ENCODE data around the gene MKLN1. TPM values are rescaled to one million over a fixed set of nuclear protein-coding genes. Genes with fewer than 3 reads are reported as not detected.

The MKLN1 gene
- total RNA-seq, 1 experiment from 2014 or later: 90.2 TPM

DNA sequence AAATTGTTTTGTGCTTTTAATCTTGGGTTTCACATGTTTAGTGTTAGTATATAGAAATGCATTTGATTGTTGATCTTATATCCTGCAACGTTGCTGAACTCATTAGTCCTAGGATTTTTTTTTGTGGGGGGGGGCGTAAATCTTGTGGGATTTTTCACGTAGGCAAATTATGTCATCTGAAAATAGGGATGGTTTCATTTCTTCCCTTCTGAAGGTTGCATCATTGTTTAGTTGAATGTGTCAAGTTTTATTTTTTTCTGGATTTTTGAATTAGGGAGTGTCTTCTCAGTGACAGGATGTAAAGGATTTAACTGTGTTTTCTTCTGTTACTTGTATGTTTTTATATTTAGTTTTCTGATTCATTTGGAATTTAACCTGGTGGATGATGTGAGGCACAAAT lies 26.7 kb downstream of the MKLN1 start:
- no peaks in the 10 kb centered on the region for H3K36me3 ChIP-seq (ENCODE audit: insufficient read depth, low read length, poor library complexity, severe bottlenecking)
- no peak for TF ChIP-seq EZH2 (IDR thresholded peaks at IDR 0.05; ENCODE audit: borderline replicate concordance, low read depth, low read length, poor library complexity, severe bottlenecking)
- TF ChIP-seq, protein P1, sequence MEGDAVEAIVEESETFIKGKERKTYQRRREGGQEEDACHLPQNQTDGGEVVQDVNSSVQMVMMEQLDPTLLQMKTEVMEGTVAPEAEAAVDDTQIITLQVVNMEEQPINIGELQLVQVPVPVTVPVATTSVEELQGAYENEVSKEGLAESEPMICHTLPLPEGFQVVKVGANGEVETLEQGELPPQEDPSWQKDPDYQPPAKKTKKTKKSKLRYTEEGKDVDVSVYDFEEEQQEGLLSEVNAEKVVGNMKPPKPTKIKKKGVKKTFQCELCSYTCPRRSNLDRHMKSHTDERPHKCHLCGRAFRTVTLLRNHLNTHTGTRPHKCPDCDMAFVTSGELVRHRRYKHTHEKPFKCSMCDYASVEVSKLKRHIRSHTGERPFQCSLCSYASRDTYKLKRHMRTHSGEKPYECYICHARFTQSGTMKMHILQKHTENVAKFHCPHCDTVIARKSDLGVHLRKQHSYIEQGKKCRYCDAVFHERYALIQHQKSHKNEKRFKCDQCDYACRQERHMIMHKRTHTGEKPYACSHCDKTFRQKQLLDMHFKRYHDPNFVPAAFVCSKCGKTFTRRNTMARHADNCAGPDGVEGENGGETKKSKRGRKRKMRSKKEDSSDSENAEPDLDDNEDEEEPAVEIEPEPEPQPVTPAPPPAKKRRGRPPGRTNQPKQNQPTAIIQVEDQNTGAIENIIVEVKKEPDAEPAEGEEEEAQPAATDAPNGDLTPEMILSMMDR (conservative IDR thresholded peaks at IDR 0.05; ENCODE audit: low read depth, low read length): no peak
- no peaks in the 10 kb centered on the region for H3K27me3 ChIP-seq (replicated peaks; ENCODE audit: insufficient read depth, low read depth, low read length, poor library complexity)
- H3K4me3 ChIP-seq (ENCODE audit: low read depth, low read length, poor library complexity, severe bottlenecking): no peak overlapping the region
- no peak for DNase-seq (ENCODE audit: low spot score)
- no peaks in the 10 kb centered on the region for H3K9me3 ChIP-seq (ENCODE audit: low read depth, low read length, poor library complexity, severe bottlenecking)
- H3K4me1 ChIP-seq (ENCODE audit: insufficient read depth, low read length, poor library complexity, severe bottlenecking): peaks cover 16% of the 10 kb centered on the region
- no TSS peak for BruUV-seq (replicated peaks)
- ChIA-PET CTCF (no interaction called here), POLR2A (ENCODE audit: low non-redundant PET) (interaction anchor here (0.5 kb wide), 1 partner anchor 395 kb away, joined by 3 read pairs; no protein-coding TSS in a partner anchor)
- intact Hi-C loops (cut with micrococcal nuclease; ENCODE audit: unreplicated experiment): no loop called here
- H3K27ac ChIP-seq (ENCODE audit: low read depth, low read length, poor library complexity, severe bottlenecking): no peak overlapping the region

DNA sequence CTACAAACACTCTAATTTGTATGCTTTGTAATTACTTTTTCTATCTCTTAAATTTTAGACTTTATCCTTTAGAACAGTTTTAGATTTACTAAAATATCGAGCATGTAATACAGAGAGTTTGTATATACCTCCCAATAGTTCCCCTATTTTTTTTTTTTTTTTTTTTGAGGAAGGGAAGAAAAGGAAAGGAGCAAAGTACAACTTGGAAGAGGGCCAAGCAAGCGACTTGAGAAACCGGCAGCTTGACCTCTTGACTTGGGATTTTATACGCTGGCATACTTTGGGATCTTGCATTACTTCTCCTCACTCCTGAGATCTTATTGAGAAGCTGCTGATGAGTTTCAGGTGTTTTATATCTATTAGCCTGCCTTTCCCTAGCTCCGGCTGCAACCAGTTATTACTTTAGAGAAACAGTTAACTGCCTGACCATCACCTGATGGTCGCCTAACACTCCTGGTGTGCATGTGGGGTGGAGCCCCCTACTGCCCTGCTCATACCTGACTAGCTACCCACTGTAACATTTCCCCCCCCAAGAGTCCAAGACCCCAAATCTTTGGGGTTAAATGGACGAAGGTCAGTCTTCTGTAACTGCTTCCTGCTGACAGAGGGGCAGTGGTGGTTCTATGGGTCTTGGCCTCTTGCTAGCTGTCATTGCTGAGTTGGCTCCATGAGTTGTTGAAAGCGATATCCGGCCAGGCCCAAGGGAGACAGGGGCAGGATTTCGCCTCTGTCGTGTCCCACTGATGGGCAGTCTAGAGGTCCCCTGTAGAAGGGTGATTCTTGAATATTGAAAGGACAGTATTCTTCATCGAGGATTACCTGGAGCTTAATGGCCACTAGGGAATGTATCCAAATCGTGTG lies 28.5 kb downstream of the MKLN1 start:
- no peak for TF ChIP-seq EZH2 (IDR thresholded peaks at IDR 0.05; ENCODE audit: borderline replicate concordance, low read depth, low read length, poor library complexity, severe bottlenecking)
- TF ChIP-seq, protein P1 (conservative IDR thresholded peaks at IDR 0.05; ENCODE audit: low read depth, low read length): no peak
- ChIA-PET POLR2A (ENCODE audit: low non-redundant PET) (no interaction called here), CTCF (no interaction called here)
- Histone ChIP-seq H3K4me3 (ENCODE audit: low read depth, low read length, poor library complexity, severe bottlenecking) (no peak overlapping the region), H3K4me1 (ENCODE audit: insufficient read depth, low read length, poor library complexity, severe bottlenecking) (peaks cover 13% of the 10 kb centered on the region), H3K27ac (ENCODE audit: low read depth, low read length, poor library complexity, severe bottlenecking) (no peak overlapping the region), H3K36me3 (ENCODE audit: insufficient read depth, low read length, poor library complexity, severe bottlenecking) (peaks cover under 1% of the 10 kb centered on the region), H3K9me3 (ENCODE audit: low read depth, low read length, poor library complexity, severe bottlenecking) (peaks cover 10% of the 10 kb centered on the region), H3K27me3 (replicated peaks; ENCODE audit: insufficient read depth, low read depth, low read length, poor library complexity) (no peaks in the 10 kb centered on the region)
- DNase-seq (ENCODE audit: low spot score): no peak
- no TSS peak for BruUV-seq (replicated peaks)
- intact Hi-C loops (cut with micrococcal nuclease; ENCODE audit: unreplicated experiment): no loop called here

DNA sequence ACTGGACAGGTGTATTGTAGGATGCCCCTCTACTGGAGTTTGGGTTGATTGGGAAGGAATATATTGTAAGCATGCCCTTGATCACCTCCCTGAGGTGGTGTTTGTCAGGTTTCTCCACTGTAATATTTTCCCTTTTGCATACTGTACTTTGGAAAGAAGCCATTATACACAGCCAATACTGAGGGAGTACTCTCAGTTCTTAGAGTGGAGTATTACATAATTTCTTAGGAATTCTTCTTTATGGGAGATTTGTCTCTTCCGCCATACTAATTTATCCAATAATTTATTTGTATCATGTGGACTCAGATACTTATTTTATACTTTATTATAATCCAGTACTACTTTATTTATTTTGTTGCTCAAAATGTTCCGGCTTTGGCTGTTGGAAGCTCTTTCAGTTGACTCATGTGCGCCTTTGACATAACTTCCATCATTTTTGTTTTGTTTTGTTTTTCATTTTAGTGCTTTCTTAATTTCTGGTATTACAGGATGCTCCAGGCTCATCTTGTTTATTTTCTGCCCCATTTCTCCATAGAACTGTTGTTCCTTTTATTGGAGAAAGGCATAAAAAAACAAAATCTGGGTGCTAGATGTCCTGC lies 29.7 kb downstream of the MKLN1 start:
- Histone ChIP-seq H3K27me3 (replicated peaks; ENCODE audit: insufficient read depth, low read depth, low read length, poor library complexity) (no peaks in the 10 kb centered on the region), H3K4me3 (ENCODE audit: low read depth, low read length, poor library complexity, severe bottlenecking) (no peak overlapping the region), H3K27ac (ENCODE audit: low read depth, low read length, poor library complexity, severe bottlenecking) (no peak overlapping the region), H3K9me3 (ENCODE audit: low read depth, low read length, poor library complexity, severe bottlenecking) (peaks cover 18% of the 10 kb centered on the region), H3K36me3 (ENCODE audit: insufficient read depth, low read length, poor library complexity, severe bottlenecking) (peaks cover 8% of the 10 kb centered on the region), H3K4me1 (ENCODE audit: insufficient read depth, low read length, poor library complexity, severe bottlenecking) (peaks cover 13% of the 10 kb centered on the region)
- TF ChIP-seq, protein P1 (conservative IDR thresholded peaks at IDR 0.05; ENCODE audit: low read depth, low read length): no peak
- TF ChIP-seq EZH2 (IDR thresholded peaks at IDR 0.05; ENCODE audit: borderline replicate concordance, low read depth, low read length, poor library complexity, severe bottlenecking): no peak
- no peak for DNase-seq (ENCODE audit: low spot score)
- POLR2A ChIA-PET (ENCODE audit: low non-redundant PET): no interaction called here
- intact Hi-C loops (cut with micrococcal nuclease; ENCODE audit: unreplicated experiment): no loop called here
- no TSS peak for BruUV-seq (replicated peaks)
- CTCF ChIA-PET: no interaction called here
